SKM-1 treated with dmso at 0.1 percent for 144 hours (cell line): ENCODE data around the gene CD79B.
"Not testable (repeated sequence)": the region's sequence is repeated elsewhere in the genome, so short reads cannot be mapped to it uniquely, and the experiment has no call there.

Source experiments
- DNase-seq: peaks from one replicate; lab custom pipeline; 2025; ENCODE audit not compliant: unreplicated experiment; lab: John Stamatoyannopoulos, UW

The CD79B gene

GRCh38 chr17:63915753-63916152 is 16.4 kb downstream of the CD79B start:
- not testable (repeated sequence) for DNase-seq

- DNase-seq: no peak
Measured at GRCh38 chr17:63914471-63914870, 17.7 kb downstream of the CD79B start.

GRCh38 chr17:63911657-63912100 is 20.5 kb downstream of the CD79B start:
- DNase-seq: peak; percentile 7

- no peak for DNase-seq
Measured at GRCh38 chr17:63911041-63911635, 21.0 kb downstream of the CD79B start, which contains the start of gene CSHL1. TSS of gene CSHL1 (minus strand) at chr17:63911258. CDS start at chr17:63911196, 62 bp downstream.

GRCh38 chr17:63910096-63910495 is 22.0 kb downstream of the CD79B start:
- no peak for DNase-seq

GRCh38 chr17:63909586-63909985 is 22.5 kb downstream of the CD79B start:
- DNase-seq: not testable (repeated sequence)

GRCh38 chr17:63907161-63907778 is 24.9 kb downstream of the CD79B start:
- DNase-seq: peak; percentile 9

GRCh38 chr17:63904796-63905195 is 27.3 kb downstream of the CD79B start:
- not testable (repeated sequence) for DNase-seq

- not testable (repeated sequence) for DNase-seq
Measured at GRCh38 chr17:63903787-63904201, 28.3 kb downstream of the CD79B start.

GRCh38 chr17:63901971-63902370 is 30.2 kb downstream of the CD79B start:
- DNase-seq: not testable (repeated sequence)

- not testable (repeated sequence) for DNase-seq
Measured at GRCh38 chr17:63898899-63899798, 33.0 kb downstream of the CD79B start.

GRCh38 chr17:63896524-63897354 is 35.4 kb downstream of the CD79B start, which contains the start of gene CSH1:
TSS of gene CSH1 (minus strand) at chr17:63896574. CDS start at chr17:63896511, 63 bp downstream.
- DNase-seq: not testable (repeated sequence)

- not testable (repeated sequence) for DNase-seq
Measured at GRCh38 chr17:63894821-63895220, 37.3 kb downstream of the CD79B start.

- not testable (repeated sequence) for DNase-seq
Measured at GRCh38 chr17:63894021-63894420, 38.1 kb downstream of the CD79B start.

- DNase-seq: not testable (repeated sequence)
Measured at GRCh38 chr17:63892316-63893037, 39.7 kb downstream of the CD79B start.

- peak; percentile 46 for DNase-seq
Measured at GRCh38 chr17:63889026-63889848, 42.9 kb downstream of the CD79B start.

- DNase-seq: not testable (repeated sequence)
Measured at GRCh38 chr17:63885119-63885518, 47.0 kb downstream of the CD79B start.

GRCh38 chr17:63882626-63883126 is 49.5 kb downstream of the CD79B start:
- not testable (repeated sequence) for DNase-seq
